GM10266 (cell line): ENCODE measurements around the gene PPP3CA.

ENCODE experiments used
- DNase-seq: peaks from one replicate; pipeline ENCODE4 v3.0.0; 2012; ENCODE audit errors: extremely low spot score
- CTCF ChIP-seq: IDR thresholded peaks from 2 replicates; pipeline ENCODE4 v1.5.1; 2012; ENCODE audit warnings: mild to moderate bottlenecking, low read depth; ENCODE audit not compliant: control insufficient read depth, insufficient read depth; ENCODE audit errors: missing control alignments

The PPP3CA gene

GRCh38 chr4:101074326-101074725 is 273.0 kb downstream of the PPP3CA start:
- no peak for TF ChIP-seq CTCF
- DNase-seq = no peak

GRCh38 chr4:101071241-101071640 is 276.1 kb downstream of the PPP3CA start:
- TF ChIP-seq CTCF = no peak
- DNase-seq = no peak

DNA sequence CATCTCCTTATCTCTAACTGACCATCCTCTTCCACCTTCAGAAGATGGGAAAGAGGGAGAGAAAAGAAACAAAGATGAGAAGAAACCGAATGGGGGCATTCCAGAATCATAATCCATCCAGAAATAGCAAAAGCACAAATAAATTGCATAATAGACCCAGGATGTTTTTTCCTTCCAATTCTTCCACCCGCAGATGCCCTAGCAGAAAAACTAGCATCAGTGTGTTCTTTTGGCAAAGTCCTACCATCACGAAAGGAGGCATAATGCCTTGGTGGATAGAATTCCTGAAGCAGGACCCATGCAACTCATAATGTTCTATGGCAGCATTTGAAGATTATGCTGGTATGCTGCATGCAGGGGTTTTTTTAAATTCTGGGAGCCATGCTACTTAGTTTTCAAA is 279.2 kb downstream of the PPP3CA start:
- no peak for TF ChIP-seq CTCF
- DNase-seq = no peak

GRCh38 chr4:101067383-101067782 is 279.9 kb downstream of the PPP3CA start:
- DNase-seq = no peak
- no peak for TF ChIP-seq CTCF

DNA sequence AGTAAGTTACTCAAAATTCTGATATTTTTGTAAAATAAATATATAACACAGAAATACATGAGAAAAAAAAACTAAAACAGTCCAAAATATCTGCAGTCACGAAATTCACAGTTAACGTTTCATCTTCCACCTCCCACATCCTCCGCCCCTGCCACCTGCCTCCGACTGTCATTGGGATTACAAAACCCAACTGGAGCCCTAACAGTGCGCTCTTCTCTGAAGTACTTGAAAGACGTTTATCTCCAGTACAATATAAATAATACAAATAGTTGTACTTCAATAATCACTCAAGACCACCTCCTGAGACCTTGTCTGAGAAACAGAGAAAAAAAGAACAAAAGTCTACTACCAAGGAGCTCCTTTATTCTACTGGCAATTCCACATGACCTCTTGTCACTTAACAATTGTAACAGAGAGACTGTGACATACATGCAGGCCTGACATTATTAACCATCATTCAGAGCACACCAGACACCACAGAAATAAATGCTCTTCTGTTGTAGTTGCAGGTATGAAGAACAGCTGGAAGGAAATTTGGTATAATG is 280.6 kb downstream of the PPP3CA start:
- DNase-seq = no peak
- no peak for TF ChIP-seq CTCF

DNA sequence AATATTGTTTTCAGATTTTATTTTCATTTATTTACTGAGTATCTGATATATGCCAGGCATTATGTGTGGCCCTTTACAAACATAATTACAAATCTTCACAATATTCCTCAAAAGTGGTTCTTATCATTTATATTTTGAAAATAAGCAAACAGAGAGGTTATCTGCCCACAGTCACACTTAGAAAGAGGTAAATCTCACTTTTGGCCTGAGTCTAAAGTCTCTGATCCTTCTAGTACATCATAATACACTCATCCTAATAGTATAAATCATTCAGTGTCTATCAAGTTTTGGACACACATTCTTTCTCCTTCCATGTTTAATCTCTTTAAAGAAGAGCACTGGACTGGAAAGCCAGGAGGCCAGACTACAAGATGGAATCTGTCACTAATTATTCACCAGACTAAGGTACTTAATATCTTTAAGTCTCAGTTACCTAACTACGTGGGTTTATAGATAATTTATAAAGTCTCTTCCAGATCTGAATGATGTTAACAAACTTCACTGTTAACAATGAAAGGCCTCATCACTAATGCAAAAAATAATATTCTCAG is 281.3 kb downstream of the PPP3CA start:
- TF ChIP-seq CTCF = no peak
- DNase-seq = no peak

- DNase-seq = no peak
- no peak for TF ChIP-seq CTCF
These were observed 282.0 kb downstream of the PPP3CA start for GRCh38 chr4:101065346-101065745.
